Fibroblast of the aortic adventitia (primary cell): ENCODE data around the gene CORIN. TPM values are rescaled to one million over a fixed set of nuclear protein-coding genes. Genes with fewer than 3 reads are reported as not detected.

Experiments used
- DNase-seq: peaks from one replicate; pipeline ENCODE4 v3.0.0-alpha.2; 2010; ENCODE audit warnings: low read depth
- H3K4me3 ChIP-seq: 2 replicates; pipeline ENCODE4 v1.5.1; 2011; ENCODE audit warnings: low read depth, mild to moderate bottlenecking, control low read depth, low read length, moderate library complexity
- total RNA-seq: library from RNA; depleted of rRNA; stranded (reverse); fragments of >200 nt; gene quantifications from 2 replicates; pipeline ENCODE4 v1.2.3, GENCODE V29; 2012; ENCODE audit warnings: low replicate concordance
- TF ChIP-seq, protein P1 (sequence below): IDR thresholded peaks from 2 replicates; pipeline ENCODE4 v1.5.1; 2011; ENCODE audit warnings: mild to moderate bottlenecking, low read length, control low read depth, inconsistent platforms; ENCODE audit not compliant: insufficient read depth

The CORIN gene
- total RNA-seq, 1 donor, result under 0.01 TPM

DNA sequence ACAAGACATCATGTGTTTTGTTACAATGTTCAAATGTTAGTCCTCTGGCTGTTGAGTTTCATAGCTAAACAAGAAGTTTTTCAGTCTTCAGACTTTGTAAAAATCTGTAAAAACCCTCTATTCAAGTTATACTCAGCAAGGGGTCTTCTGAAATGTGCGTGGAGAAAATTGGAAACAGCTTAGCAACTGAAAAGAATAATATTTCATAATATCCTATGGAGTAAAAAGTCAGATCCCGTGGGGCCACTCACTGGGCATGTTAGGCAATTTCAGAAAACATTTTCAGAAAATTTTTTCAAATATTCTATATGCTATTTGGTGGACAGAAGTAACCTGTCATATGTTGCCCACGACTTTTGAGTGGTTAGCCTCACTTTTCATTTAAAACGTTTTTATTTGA is 118.3 kb downstream of the CORIN start:
- TF ChIP-seq, protein P1, sequence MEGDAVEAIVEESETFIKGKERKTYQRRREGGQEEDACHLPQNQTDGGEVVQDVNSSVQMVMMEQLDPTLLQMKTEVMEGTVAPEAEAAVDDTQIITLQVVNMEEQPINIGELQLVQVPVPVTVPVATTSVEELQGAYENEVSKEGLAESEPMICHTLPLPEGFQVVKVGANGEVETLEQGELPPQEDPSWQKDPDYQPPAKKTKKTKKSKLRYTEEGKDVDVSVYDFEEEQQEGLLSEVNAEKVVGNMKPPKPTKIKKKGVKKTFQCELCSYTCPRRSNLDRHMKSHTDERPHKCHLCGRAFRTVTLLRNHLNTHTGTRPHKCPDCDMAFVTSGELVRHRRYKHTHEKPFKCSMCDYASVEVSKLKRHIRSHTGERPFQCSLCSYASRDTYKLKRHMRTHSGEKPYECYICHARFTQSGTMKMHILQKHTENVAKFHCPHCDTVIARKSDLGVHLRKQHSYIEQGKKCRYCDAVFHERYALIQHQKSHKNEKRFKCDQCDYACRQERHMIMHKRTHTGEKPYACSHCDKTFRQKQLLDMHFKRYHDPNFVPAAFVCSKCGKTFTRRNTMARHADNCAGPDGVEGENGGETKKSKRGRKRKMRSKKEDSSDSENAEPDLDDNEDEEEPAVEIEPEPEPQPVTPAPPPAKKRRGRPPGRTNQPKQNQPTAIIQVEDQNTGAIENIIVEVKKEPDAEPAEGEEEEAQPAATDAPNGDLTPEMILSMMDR, result no peak
- H3K4me3 ChIP-seq, result no peak overlapping the region
- DNase-seq, result no peak

DNA sequence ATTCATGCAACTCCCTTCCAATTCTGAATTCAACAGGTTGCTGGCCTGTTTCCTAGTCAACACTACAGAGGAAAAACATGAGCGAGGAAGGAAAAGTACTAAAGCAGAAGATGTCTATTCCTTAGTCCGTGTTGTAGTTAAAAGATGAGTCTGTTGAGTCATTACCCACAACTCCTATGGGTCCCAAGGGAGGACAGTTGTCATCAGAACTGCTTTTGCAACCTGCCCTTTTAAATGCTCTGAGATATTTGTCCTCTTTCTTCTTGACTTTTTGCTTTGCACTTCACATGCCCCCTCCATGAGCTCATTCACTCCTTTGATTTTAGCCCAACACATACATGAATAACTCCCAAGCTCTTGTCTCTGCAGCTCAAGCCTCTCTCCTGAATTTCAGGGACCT is 119.2 kb downstream of the CORIN start:
- H3K4me3 ChIP-seq, result no peak overlapping the region
- DNase-seq, result no peak
- TF ChIP-seq, protein P1, result no peak

DNA sequence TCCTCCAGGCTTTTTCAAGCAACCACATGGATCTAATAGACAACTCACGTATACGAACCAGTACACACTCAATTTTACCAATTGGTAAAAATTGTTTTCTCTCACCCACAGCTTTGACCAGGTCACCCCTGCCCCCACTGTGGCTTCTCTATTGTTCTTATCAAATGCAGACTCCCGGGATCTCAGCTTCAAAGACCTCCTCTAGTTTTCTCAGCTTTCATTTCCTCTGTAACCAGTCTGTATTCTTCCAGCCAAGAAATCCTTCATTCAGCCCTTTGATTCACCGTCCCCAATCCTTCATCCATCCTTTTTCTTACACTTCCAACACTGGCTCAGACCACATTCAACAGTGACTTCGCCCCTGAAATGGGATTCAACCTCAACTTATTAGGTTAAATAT is 120.7 kb downstream of the CORIN start:
- no peak for DNase-seq
- TF ChIP-seq, protein P1, result no peak

DNA sequence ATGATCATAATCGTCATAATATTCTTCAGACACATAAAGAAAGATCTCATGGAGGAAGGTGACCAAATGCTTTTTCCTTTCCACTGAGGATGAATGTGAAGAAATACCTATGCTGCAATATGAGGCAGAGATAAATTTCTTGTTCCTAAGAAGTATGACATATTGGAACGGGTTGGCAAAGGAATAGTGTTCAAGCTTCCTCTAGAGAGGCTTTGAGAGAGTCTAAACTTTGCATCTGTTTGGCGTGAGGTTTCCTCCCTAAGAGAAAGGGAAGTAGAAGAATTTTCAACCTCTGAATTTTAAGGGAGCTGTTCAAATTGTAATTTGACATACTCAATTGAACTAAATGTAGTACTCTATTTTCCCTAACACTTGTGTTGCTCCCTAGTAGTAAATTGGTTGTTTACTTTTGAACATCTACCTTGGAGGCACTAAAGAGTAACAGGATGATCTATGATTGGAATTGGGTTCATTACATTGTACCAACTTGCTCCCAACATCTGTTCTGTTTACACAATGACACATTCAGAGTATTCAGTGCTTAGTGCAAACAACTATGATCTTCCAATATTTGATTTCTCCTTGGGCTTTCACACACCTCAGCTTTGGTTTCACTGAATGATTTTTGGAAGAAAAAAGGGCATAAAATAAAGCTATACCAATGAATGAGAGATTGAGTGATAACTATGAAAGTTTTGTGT is 122.0 kb downstream of the CORIN start:
- TF ChIP-seq, protein P1, result no peak
- H3K4me3 ChIP-seq, result no peak overlapping the region
- no peak for DNase-seq

More for the DNA sequence above, 120.7 kb downstream of the CORIN start:
- H3K4me3 ChIP-seq, result no peak overlapping the region

DNA sequence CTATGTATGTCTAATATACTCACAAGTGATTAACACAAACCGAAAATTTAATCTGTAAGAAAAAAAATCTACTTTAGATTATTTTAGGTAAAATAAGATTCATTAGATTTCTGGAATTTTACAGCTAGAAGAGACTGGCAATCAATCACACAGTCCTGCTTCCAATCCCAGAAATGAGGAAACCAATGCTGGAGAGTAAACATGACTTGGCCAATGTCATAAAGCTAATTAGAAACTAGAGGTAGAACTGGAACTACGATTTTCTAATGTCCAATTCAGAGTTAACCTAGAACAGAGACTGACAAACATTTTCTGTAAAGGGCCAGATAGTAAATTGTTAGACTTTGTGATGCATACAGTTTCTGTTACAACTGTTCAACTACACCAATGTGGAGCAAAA is 123.6 kb downstream of the CORIN start:
- TF ChIP-seq, protein P1, result no peak
- DNase-seq, result no peak

DNA sequence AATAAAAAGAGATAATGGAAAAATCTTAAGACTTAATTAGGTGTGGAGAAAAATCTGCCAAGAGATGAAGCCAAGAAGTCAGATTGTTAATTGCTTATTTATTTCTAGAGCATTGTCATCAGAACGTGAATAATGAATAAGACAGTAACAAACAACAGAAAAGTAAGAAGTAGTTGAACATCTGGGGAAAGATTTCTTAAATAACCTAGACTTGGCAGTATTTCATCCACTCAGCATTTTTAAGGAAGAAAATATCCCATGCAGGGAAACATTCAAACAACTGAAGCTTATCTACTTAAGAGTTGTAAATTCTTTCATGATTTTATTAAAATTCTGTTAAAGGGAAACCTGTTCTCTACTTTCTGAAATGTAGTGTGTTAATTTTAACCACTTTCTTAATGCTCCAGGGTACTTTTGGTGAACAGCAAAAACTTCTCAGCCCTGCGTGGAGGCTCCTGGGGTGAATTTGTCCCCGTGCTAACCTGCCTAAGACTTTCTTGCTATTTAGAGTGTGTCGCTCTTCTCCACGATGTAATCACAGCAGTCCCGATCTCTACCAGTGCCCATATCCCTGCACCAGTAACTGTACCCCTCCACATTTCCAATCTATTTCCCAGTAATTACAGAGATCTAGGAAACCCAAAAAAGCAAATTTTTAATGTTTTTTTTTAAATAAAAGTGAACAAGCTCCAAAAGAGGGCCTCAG is 124.6 kb downstream of the CORIN start:
- H3K4me3 ChIP-seq, result no peak overlapping the region
- TF ChIP-seq, protein P1, result no peak
- DNase-seq, result no peak

More for the DNA sequence above, 123.6 kb downstream of the CORIN start:
- H3K4me3 ChIP-seq, result no peak overlapping the region
